ENCODE measurements around the gene SERPINB6.

The SERPINB6 gene

GRCh38 chr6:2950713-2951112 is 20.7 kb downstream of the SERPINB6 start:
- no peak for DNase-seq (ENCODE audit: low read depth)
- H3K4me3 ChIP-seq (ENCODE audit: low read depth, low read length) = no peak overlapping the region
- TF ChIP-seq, protein P1, sequence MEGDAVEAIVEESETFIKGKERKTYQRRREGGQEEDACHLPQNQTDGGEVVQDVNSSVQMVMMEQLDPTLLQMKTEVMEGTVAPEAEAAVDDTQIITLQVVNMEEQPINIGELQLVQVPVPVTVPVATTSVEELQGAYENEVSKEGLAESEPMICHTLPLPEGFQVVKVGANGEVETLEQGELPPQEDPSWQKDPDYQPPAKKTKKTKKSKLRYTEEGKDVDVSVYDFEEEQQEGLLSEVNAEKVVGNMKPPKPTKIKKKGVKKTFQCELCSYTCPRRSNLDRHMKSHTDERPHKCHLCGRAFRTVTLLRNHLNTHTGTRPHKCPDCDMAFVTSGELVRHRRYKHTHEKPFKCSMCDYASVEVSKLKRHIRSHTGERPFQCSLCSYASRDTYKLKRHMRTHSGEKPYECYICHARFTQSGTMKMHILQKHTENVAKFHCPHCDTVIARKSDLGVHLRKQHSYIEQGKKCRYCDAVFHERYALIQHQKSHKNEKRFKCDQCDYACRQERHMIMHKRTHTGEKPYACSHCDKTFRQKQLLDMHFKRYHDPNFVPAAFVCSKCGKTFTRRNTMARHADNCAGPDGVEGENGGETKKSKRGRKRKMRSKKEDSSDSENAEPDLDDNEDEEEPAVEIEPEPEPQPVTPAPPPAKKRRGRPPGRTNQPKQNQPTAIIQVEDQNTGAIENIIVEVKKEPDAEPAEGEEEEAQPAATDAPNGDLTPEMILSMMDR (conservative IDR thresholded peaks at IDR 0.05; ENCODE audit: low read depth, low read length) = no peak

- no peak for DNase-seq (ENCODE audit: low read depth)
- TF ChIP-seq, protein P1 (conservative IDR thresholded peaks at IDR 0.05; ENCODE audit: low read depth, low read length) = no peak
- H3K4me3 ChIP-seq (ENCODE audit: low read depth, low read length) = no peak overlapping the region
These were observed 21.8 kb downstream of the SERPINB6 start for GRCh38 chr6:2949536-2950083.

DNA sequence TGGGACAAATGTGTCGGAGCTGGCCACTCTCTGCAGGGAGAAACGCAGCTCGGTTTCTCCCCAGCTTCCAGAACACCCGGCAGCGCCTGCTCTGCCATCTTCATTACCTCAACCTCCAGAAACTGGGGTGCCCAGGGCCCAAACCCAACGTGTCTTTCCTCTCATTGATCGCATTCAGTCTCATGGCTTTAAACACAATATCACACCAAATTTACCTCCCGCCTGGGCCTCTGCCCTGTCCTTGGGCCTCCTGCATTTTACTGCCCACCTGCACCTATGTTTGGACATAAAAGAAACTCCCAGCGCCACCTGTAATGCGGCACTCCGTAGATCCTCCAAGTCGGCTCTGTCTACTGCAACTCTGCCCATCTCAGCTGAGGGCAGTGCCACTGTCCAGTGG is 22.2 kb downstream of the SERPINB6 start:
- TF ChIP-seq, protein P1 (conservative IDR thresholded peaks at IDR 0.05; ENCODE audit: low read depth, low read length) = no peak
- no peak for DNase-seq (ENCODE audit: low read depth)
- H3K4me3 ChIP-seq (ENCODE audit: low read depth, low read length) = no peak overlapping the region

GRCh38 chr6:2948228-2949025 is 22.9 kb downstream of the SERPINB6 start:
- no peak for DNase-seq (ENCODE audit: low read depth)
- no peak overlapping the region for H3K4me3 ChIP-seq (ENCODE audit: low read depth, low read length)
- TF ChIP-seq, protein P1 (conservative IDR thresholded peaks at IDR 0.05; ENCODE audit: low read depth, low read length) = no peak

DNA sequence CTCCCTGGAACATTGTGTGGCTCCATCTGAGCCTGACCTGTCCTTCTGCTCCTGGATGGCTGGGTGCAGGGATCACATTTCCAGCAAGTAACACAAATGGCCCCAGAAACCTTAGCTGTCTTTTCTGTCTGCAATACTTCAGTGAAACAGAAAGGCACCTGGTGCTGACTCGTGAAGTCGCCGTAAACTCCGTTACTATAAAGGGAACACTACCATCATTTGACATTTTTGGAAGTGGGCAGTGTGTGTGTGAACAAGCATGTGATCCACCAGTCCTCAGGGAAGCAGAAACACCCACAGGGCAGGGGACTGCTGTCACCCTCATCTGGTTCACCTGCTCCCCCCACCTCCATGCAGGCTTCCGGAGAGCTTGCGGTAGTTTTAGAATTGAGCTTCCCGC is 23.9 kb downstream of the SERPINB6 start:
- H3K4me3 ChIP-seq (ENCODE audit: low read depth, low read length) = no peak overlapping the region
- TF ChIP-seq, protein P1 (conservative IDR thresholded peaks at IDR 0.05; ENCODE audit: low read depth, low read length) = no peak
- no peak for DNase-seq (ENCODE audit: low read depth)

DNA sequence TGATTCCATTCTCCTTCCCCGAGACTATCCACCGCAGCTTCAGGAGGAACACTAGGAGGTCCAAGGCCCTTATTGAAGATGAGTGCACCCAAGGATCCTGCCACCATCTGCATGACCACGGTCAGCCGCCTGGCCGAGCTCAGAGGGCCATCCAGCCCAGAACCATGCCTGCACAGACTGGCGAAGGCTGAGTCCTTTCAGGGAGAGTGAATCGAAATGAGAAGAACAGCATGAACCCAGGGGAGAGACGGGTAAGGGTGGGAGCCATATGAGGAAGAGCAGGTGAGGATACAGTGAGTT is 26.3 kb downstream of the SERPINB6 start:
- TF ChIP-seq, protein P1 (conservative IDR thresholded peaks at IDR 0.05; ENCODE audit: low read depth, low read length) = no peak
- no peak for DNase-seq (ENCODE audit: low read depth)
- H3K4me3 ChIP-seq (ENCODE audit: low read depth, low read length) = no peak overlapping the region

Measured in choroid plexus epithelial cell (primary cell).